Gastrocnemius medialis (tissue), 4 donors: ENCODE data around the gene BORCS8. TPM values are rescaled to one million over a fixed set of nuclear protein-coding genes. Genes with fewer than 3 reads are reported as not detected.

Experiments
- ATAC-seq, 2 donors: fragments of 150-250 bp; one replicate each; pipeline ENCODE4 v1.9.1; 2016
- DNase-seq, 2 donors: peaks; one replicate each; pipeline ENCODE4 v3.0.0-alpha.2; 2019
- H3K27ac ChIP-seq, 4 donors: fragments of 200-600 bp; sonication (generic); 1 replicate in 1 of 4; 2 replicates in 3 of 4; pipeline ENCODE4 v1.5.1; 2016 to 2018; ENCODE audit warnings: mild to moderate bottlenecking in 2 of 4, moderate library complexity in 1 of 4
- H3K27me3 ChIP-seq, 3 donors: fragments of 200-600 bp; sonication (generic) in 2 of 3; 1 replicate in 1 of 3; 2 replicates in 2 of 3; pipeline versions ENCODE4 v1.5.1 to v1.6.0; 2016 to 2019; ENCODE audit warnings: mild to moderate bottlenecking in 1 of 3, moderate library complexity in 1 of 3
- H3K36me3 ChIP-seq, 2 donors: fragments of 200-600 bp; sonication (generic) in 1 of 2; one replicate each; pipeline ENCODE4 v1.5.1; 2017 to 2018
- H3K4me1 ChIP-seq, 2 donors: fragments of 200-600 bp; sonication (generic) in 1 of 2; one replicate each; pipeline ENCODE4 v1.5.1; 2016 to 2017; ENCODE audit warnings: mild to moderate bottlenecking in 2 of 2
- H3K4me3 ChIP-seq, 4 donors: fragments of 200-600 bp; sonication (generic) in 3 of 4; 1 replicate in 1 of 4; 2 replicates in 3 of 4; pipeline ENCODE4 v1.5.1; 2016 to 2019; ENCODE audit warnings: mild to moderate bottlenecking in 2 of 4
- H3K9me3 ChIP-seq, 3 donors: fragments of 200-600 bp; sonication (generic) in 2 of 3; 1 replicate in 1 of 3; 2 replicates in 2 of 3; pipeline ENCODE4 v1.5.1; 2016 to 2019
- CTCF ChIP-seq, 5 experiments: fragments of 450-650 bp in 3 of 5; fragments of 200-600 bp in 2 of 5; sonication (generic) in 2 of 5; IDR thresholded peaks in 4 of 5; conservative IDR thresholded peaks in 1 of 5; 1 replicate in 4 of 5; 2 replicates in 1 of 5; pipeline ENCODE4 v1.5.1; 2016 to 2019; ENCODE audit warnings: antibody characterized with exemption in 5 of 5, mild to moderate bottlenecking in 3 of 5, moderate library complexity in 3 of 5
- POLR2A ChIP-seq, 2 donors: fragments of 450-650 bp; IDR thresholded peaks; one replicate each; pipeline ENCODE4 v1.6.1; 2017; ENCODE audit warnings: antibody characterized with exemption in 2 of 2, mild to moderate bottlenecking in 2 of 2, moderate library complexity in 2 of 2
- in situ Hi-C, 4 donors: fragments of 200-750 bp; cut with MboI; loops; one replicate each; pipeline versions ENCODE4 v1.15.0 to v1.8.0; 2017; ENCODE audit warnings: low sequenced_read_pairs in 4 of 4
- intact Hi-C: fragments of 100-400 bp; cut with DNase I; formaldehyde crosslinking; loops from one replicate; pipeline ENCODE4 v1.15.1; 2023; ENCODE audit warnings: low total_unique reads
- total RNA-seq, 4 donors: library from RNA; depleted of rRNA; stranded (reverse); fragments of >200 nt; gene quantifications; one replicate each; pipeline versions ENCODE4 v1.1.0 to v1.2.3, GENCODE V29; 2016

The BORCS8 gene
- total RNA-seq, 4 donors from 2014 or later, result 11.2 to 17.2 (median 13.3) TPM

GRCh38 chr19:19170873-19171672, 20.9 kb downstream of the BORCS8 start:
- H3K27me3 ChIP-seq, result no peaks in the 10 kb centered on the region
- peak overlapping the region in 1 of 4 donors; percentile 54 for H3K27ac ChIP-seq
- DNase-seq, result no peak
- no peak overlapping the region for H3K4me3 ChIP-seq
- ATAC-seq, result no peak
- intact Hi-C loops (no loop called here), in situ Hi-C loops (no loop called here)
- no peaks in the 10 kb centered on the region for H3K36me3 ChIP-seq
- no peaks in the 10 kb centered on the region for H3K9me3 ChIP-seq
- TF ChIP-seq POLR2A (IDR thresholded peaks at IDR 0.05), result no peak
- TF ChIP-seq CTCF (IDR thresholded peaks at IDR 0.05 in 4 of 5, conservative IDR thresholded peaks at IDR 0.05 in 1 of 5), result no peak
- peaks cover 19 to 26% of the 10 kb centered on the region in 2 donors for H3K4me1 ChIP-seq

- peaks cover 19 to 26% of the 10 kb centered on the region in 2 donors for H3K4me1 ChIP-seq
- H3K36me3 ChIP-seq, result no peaks in the 10 kb centered on the region
- DNase-seq (peak; percentile 67 to 80), ATAC-seq (peak; percentile 73 to 81)
- in situ Hi-C loops, result no loop called here
- H3K4me3 ChIP-seq, result peak within 1 kb of the TSS; percentile 45 to 55 (median 52)
- TF ChIP-seq POLR2A (IDR thresholded peaks at IDR 0.05), result no peak
- no peak for TF ChIP-seq CTCF (IDR thresholded peaks at IDR 0.05 in 4 of 5, conservative IDR thresholded peaks at IDR 0.05 in 1 of 5)
- peak within 1 kb of the TSS in 2 of 4 donors; percentile 14 to 15 for H3K27ac ChIP-seq
- H3K27me3 ChIP-seq, result no peaks in the 10 kb centered on the region
- H3K9me3 ChIP-seq, result no peaks in the 10 kb centered on the region
- intact Hi-C loops, result no loop called here
Observed at GRCh38 chr19:19170053-19170872, 21.7 kb downstream of the BORCS8 start, which contains the start of gene MEF2B. Gene MEF2B, minus strand, starts transcription at chr19:19170263. Its CDS starts 19,528 bp downstream, at chr19:19150735.

- Histone ChIP-seq H3K27ac (peak overlapping the region in 1 of 4 donors; percentile 14), H3K4me3 (peak overlapping the region; percentile 45 to 55 (median 52)), H3K27me3 (no peaks in the 10 kb centered on the region), H3K9me3 (no peaks in the 10 kb centered on the region), H3K36me3 (no peaks in the 10 kb centered on the region), H3K4me1 (peaks cover 19 to 26% of the 10 kb centered on the region in 2 donors)
- TF ChIP-seq CTCF (IDR thresholded peaks at IDR 0.05 in 4 of 5, conservative IDR thresholded peaks at IDR 0.05 in 1 of 5), result no peak
- no peak for TF ChIP-seq POLR2A (IDR thresholded peaks at IDR 0.05)
- intact Hi-C loops (no loop called here), in situ Hi-C loops (no loop called here)
- DNase-seq (no peak), ATAC-seq (peak in 1 of 2 donors; percentile 2)
Observed at GRCh38 chr19:19169236-19170052, 22.5 kb downstream of the BORCS8 start.

GRCh38 chr19:19167612-19168011, 24.3 kb downstream of the BORCS8 start:
- intact Hi-C loops, result no loop called here
- Histone ChIP-seq H3K36me3 (no peaks in the 10 kb centered on the region), H3K9me3 (no peaks in the 10 kb centered on the region), H3K4me3 (no peak overlapping the region), H3K4me1 (peaks cover 19 to 25% of the 10 kb centered on the region in 2 donors), H3K27ac (no peak overlapping the region), H3K27me3 (no peaks in the 10 kb centered on the region)
- DNase-seq, result no peak
- ATAC-seq, result no peak
- in situ Hi-C loops, result no loop called here
- TF ChIP-seq POLR2A (IDR thresholded peaks at IDR 0.05), result no peak
